Keratinocyte (primary cell): Measurements from ENCODE around the gene TNFRSF11A. TPM values are rescaled to one million over a fixed set of nuclear protein-coding genes. Genes with fewer than 3 reads are reported as not detected.
A peak's percentile ranks its signal among the peaks of the same experiment; 100 is the strongest.

Source experiments
- DNase-seq: peaks from one replicate; pipeline ENCODE4 v3.0.0-alpha.2; 2011; ENCODE audit warnings: low read depth, missing footprints, low spot score
- FAIRE-seq: peaks from 2 replicates; lab custom pipeline; 2011; peaks lifted over from hg19 to GRCh38; lab: Jason Lieb, UNC
- H2AFZ ChIP-seq: 2 replicates; pipeline ENCODE4 v1.6.0; 2012; ENCODE audit warnings: low read length, control low read depth, inconsistent platforms; ENCODE audit not compliant: control insufficient read depth
- H3K27ac ChIP-seq: 2 replicates; pipeline ENCODE4 v1.5.1; 2011; ENCODE audit warnings: low read length; ENCODE audit not compliant: control insufficient read depth, insufficient read depth
- H3K27me3 ChIP-seq: 3 replicates; pipeline ENCODE4 v1.6.0; 2011; ENCODE audit warnings: low read length; ENCODE audit not compliant: control insufficient read depth, insufficient read depth; ENCODE audit errors: extremely low read depth
- H3K36me3 ChIP-seq, 2 experiments: 2 replicates in 1 of 2; 3 replicates in 1 of 2; pipeline ENCODE4 v1.5.1; 2011; ENCODE audit warnings: low read length in 2 of 2, mild to moderate bottlenecking in 1 of 2; ENCODE audit not compliant: control insufficient read depth in 2 of 2, insufficient read depth in 2 of 2; ENCODE audit errors: extremely low read depth in 1 of 2
- H3K4me1 ChIP-seq: 3 replicates; pipeline ENCODE4 v1.5.1; 2011; ENCODE audit warnings: low read length; ENCODE audit not compliant: control insufficient read depth, insufficient read depth; ENCODE audit errors: extremely low read depth
- H3K4me2 ChIP-seq: 3 replicates; pipeline ENCODE4 v1.6.0; 2011; ENCODE audit warnings: low read depth, low read length; ENCODE audit not compliant: control insufficient read depth, insufficient read depth; ENCODE audit errors: extremely low read depth
- H3K4me3 ChIP-seq, 3 experiments: fragments of 200-600 bp in 1 of 3; sonication (generic) in 1 of 3; 2 replicates in 2 of 3; 3 replicates in 1 of 3; pipeline ENCODE4 v1.5.1; 2011 to 2016; ENCODE audit warnings: low read length in 3 of 3, mild to moderate bottlenecking in 3 of 3, control low read depth in 2 of 3, inconsistent platforms in 1 of 3, low read depth in 1 of 3, mixed read lengths in 1 of 3, mixed run types in 1 of 3, moderate library complexity in 1 of 3; ENCODE audit not compliant: control insufficient read depth in 2 of 3, insufficient read depth in 2 of 3; ENCODE audit errors: extremely low read depth in 1 of 3
- H3K79me2 ChIP-seq: 2 replicates; pipeline ENCODE4 v1.6.0; 2012; ENCODE audit warnings: low read length; ENCODE audit not compliant: control insufficient read depth, insufficient read depth
- H3K9ac ChIP-seq: 3 replicates; pipeline ENCODE4 v1.6.0; 2011; ENCODE audit warnings: low read length; ENCODE audit not compliant: control insufficient read depth, insufficient read depth; ENCODE audit errors: extremely low read depth
- H3K9me1 ChIP-seq: 3 replicates; pipeline ENCODE4 v1.6.0; 2011; ENCODE audit warnings: low read length; ENCODE audit not compliant: control insufficient read depth, insufficient read depth; ENCODE audit errors: extremely low read depth
- H3K9me3 ChIP-seq: 2 replicates; pipeline ENCODE4 v1.5.1; 2012; ENCODE audit warnings: low read depth, low read length; ENCODE audit not compliant: control insufficient read depth
- H4K20me1 ChIP-seq: 3 replicates; pipeline ENCODE4 v1.6.0; 2011; ENCODE audit warnings: low read length; ENCODE audit not compliant: control insufficient read depth, insufficient read depth; ENCODE audit errors: extremely low read depth
- EZH2 ChIP-seq: IDR thresholded peaks from one replicate; pipeline ENCODE4 v1.6.1; 2012; ENCODE audit warnings: inconsistent platforms, mild to moderate bottlenecking, low read length, moderate library complexity
- dilution Hi-C: fragments of 300-500 bp; cut with MboI; formaldehyde crosslinking; loops from one replicate; pipeline ENCODE4 v1.7.0; 2020; ENCODE audit warnings: low sequenced_read_pairs; ENCODE audit not compliant: extremely low pct_ligation_motif_present
- polyA plus RNA-seq, 5 experiments: library from polyadenylated mRNA; depleted of rRNA in 3 of 5; stranded (reverse) in 3 of 5; stranded (forward) in 1 of 5; unstranded in 1 of 5; fragments of >200 nt; gene quantifications; 1 replicate in 1 of 5; 2 replicates in 3 of 5; 3 replicates in 1 of 5; pipeline versions ENCODE4 v1.2.1 to v1.2.3, GENCODE V29; 2011 to 2012; ENCODE audit warnings: missing spikeins in 2 of 5, low read depth in 1 of 5, low replicate concordance in 1 of 5
- TF ChIP-seq, protein P1 (sequence below), 3 experiments: IDR thresholded peaks in 1 of 3; conservative IDR thresholded peaks in 1 of 3; optimal IDR thresholded peaks in 1 of 3; 2 replicates in 2 of 3; 3 replicates in 1 of 3; pipeline versions ENCODE3 to v1.5.1; 2011; ENCODE audit warnings: low read length in 3 of 3, mild to moderate bottlenecking in 3 of 3, moderate library complexity in 2 of 3, control low read depth in 1 of 3, inconsistent platforms in 1 of 3; ENCODE audit not compliant: insufficient read depth in 2 of 3; ENCODE audit errors: extremely low read depth in 1 of 3

Gene TNFRSF11A
- polyA plus RNA-seq, 1 donor (not counting 4 experiments of a cell fraction or from before 2014, with no cell fraction given) = 0.51 TPM

- dilution Hi-C loops = no loop called here
- no peaks in the 10 kb centered on the region for H3K9me3 ChIP-seq
- no peaks in the 10 kb centered on the region for H3K36me3 ChIP-seq
- H3K4me3 ChIP-seq = no peak overlapping the region
- H3K9ac ChIP-seq = no peak overlapping the region
- peak overlapping the region; percentile 44 for H2AFZ ChIP-seq
- peak overlapping the region; percentile 3 for H3K4me2 ChIP-seq
- no peaks in the 10 kb centered on the region for H3K27me3 ChIP-seq
- H3K27ac ChIP-seq = no peak overlapping the region
- H3K79me2 ChIP-seq = no peaks in the 10 kb centered on the region
- no peaks in the 10 kb centered on the region for H3K9me1 ChIP-seq
- TF ChIP-seq EZH2 = no peak
- TF ChIP-seq, protein P1, sequence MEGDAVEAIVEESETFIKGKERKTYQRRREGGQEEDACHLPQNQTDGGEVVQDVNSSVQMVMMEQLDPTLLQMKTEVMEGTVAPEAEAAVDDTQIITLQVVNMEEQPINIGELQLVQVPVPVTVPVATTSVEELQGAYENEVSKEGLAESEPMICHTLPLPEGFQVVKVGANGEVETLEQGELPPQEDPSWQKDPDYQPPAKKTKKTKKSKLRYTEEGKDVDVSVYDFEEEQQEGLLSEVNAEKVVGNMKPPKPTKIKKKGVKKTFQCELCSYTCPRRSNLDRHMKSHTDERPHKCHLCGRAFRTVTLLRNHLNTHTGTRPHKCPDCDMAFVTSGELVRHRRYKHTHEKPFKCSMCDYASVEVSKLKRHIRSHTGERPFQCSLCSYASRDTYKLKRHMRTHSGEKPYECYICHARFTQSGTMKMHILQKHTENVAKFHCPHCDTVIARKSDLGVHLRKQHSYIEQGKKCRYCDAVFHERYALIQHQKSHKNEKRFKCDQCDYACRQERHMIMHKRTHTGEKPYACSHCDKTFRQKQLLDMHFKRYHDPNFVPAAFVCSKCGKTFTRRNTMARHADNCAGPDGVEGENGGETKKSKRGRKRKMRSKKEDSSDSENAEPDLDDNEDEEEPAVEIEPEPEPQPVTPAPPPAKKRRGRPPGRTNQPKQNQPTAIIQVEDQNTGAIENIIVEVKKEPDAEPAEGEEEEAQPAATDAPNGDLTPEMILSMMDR (optimal IDR thresholded peaks at IDR 0.05 in 1 of 3, IDR thresholded peaks at IDR 0.05 in 1 of 3, conservative IDR thresholded peaks at IDR 0.05 in 1 of 3; ENCODE audit: extremely low read depth in 1 of 3, insufficient read depth in 2 of 3, low read length in 3 of 3) = no peak
- H3K4me1 ChIP-seq = peaks cover 8% of the 10 kb centered on the region
- DNase-seq = no peak
- FAIRE-seq = peak; percentile 44
- H4K20me1 ChIP-seq = no peaks in the 10 kb centered on the region
Observed at GRCh38 chr18:62384068-62384467, 59.0 kb downstream of the TNFRSF11A start.

DNA sequence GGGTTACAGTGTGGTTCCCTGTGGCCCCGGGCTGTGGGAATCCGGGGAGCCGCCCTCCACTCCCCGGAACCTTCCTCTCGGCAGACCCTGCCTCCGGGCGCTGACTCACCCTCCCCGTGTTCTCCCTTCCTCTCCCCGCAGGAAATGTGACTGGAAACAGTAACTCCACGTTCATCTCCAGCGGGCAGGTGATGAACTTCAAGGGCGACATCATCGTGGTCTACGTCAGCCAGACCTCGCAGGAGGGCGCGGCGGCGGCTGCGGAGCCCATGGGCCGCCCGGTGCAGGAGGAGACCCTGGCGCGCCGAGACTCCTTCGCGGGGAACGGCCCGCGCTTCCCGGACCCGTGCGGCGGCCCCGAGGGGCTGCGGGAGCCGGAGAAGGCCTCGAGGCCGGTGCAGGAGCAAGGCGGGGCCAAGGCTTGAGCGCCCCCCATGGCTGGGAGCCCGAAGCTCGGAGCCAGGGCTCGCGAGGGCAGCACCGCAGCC is 59.5 kb downstream of the TNFRSF11A start:
- H3K4me3 ChIP-seq = no peak overlapping the region
- H3K36me3 ChIP-seq = no peaks in the 10 kb centered on the region
- no peaks in the 10 kb centered on the region for H3K27me3 ChIP-seq
- dilution Hi-C loops = no loop called here
- no peaks in the 10 kb centered on the region for H3K9me3 ChIP-seq
- no peaks in the 10 kb centered on the region for H4K20me1 ChIP-seq
- no peaks in the 10 kb centered on the region for H3K9me1 ChIP-seq
- no peaks in the 10 kb centered on the region for H3K79me2 ChIP-seq
- no peak overlapping the region for H2AFZ ChIP-seq
- no peak overlapping the region for H3K27ac ChIP-seq
- H3K4me1 ChIP-seq = peaks cover 8% of the 10 kb centered on the region
- TF ChIP-seq, protein P1 (optimal IDR thresholded peaks at IDR 0.05 in 1 of 3, IDR thresholded peaks at IDR 0.05 in 1 of 3, conservative IDR thresholded peaks at IDR 0.05 in 1 of 3; ENCODE audit: extremely low read depth in 1 of 3, insufficient read depth in 2 of 3, low read length in 3 of 3) = no peak
- no peak for TF ChIP-seq EZH2
- no peak overlapping the region for H3K9ac ChIP-seq
- FAIRE-seq (no peak), DNase-seq (peak; percentile 64)
- peak overlapping the region; percentile 3 for H3K4me2 ChIP-seq
